Heart left ventricle (tissue), 16 donors: ENCODE measurements around the gene PUS3. TPM values are rescaled to one million over a fixed set of nuclear protein-coding genes. Genes with fewer than 3 reads are reported as not detected.

Experiments
- ATAC-seq, 4 donors: fragments of 200-7000 bp; cut with Tn5 transposase; one replicate each; pipeline ENCODE4 v1.9.1; 2020 to 2022; ENCODE audit warnings: moderate library complexity in 4 of 4, mild to moderate bottlenecking in 3 of 4, moderate number of reproducible peaks in 1 of 4
- DNase-seq, 5 donors: peaks; one replicate each; pipeline ENCODE4 v3.0.0-alpha.2; 2020
- H3K27ac ChIP-seq, 12 donors: fragments of 200-600 bp; sonication (generic) in 4 of 12; one replicate each; pipeline versions ENCODE4 v1.5.0 to v1.8.0; 2016 to 2022; ENCODE audit warnings: mild to moderate bottlenecking in 2 of 12
- H3K27me3 ChIP-seq, 9 donors: fragments of 200-600 bp; sonication (generic) in 2 of 9; one replicate each; pipeline versions ENCODE4 v1.5.1 to v1.8.0; 2016 to 2022; ENCODE audit warnings: mild to moderate bottlenecking in 3 of 9
- H3K36me3 ChIP-seq, 9 donors: fragments of 200-600 bp; sonication (generic) in 2 of 9; one replicate each; pipeline versions ENCODE4 v1.5.0 to v1.8.0; 2018 to 2022; ENCODE audit warnings: mild to moderate bottlenecking in 2 of 9
- H3K4me1 ChIP-seq, 12 donors: fragments of 200-600 bp; sonication (generic) in 4 of 12; one replicate each; pipeline versions ENCODE4 v1.5.0 to v1.8.0; 2016 to 2022; ENCODE audit warnings: mild to moderate bottlenecking in 3 of 12
- H3K4me3 ChIP-seq, 12 donors: fragments of 200-600 bp; sonication (generic) in 4 of 12; one replicate each; pipeline versions ENCODE4 v1.5.0 to v1.8.0; 2017 to 2022; ENCODE audit warnings: mild to moderate bottlenecking in 9 of 12, moderate library complexity in 4 of 12
- H3K9me3 ChIP-seq, 12 donors: fragments of 200-600 bp; sonication (generic) in 4 of 12; one replicate each; pipeline versions ENCODE4 v1.5.0 to v1.8.0; 2016 to 2022; ENCODE audit warnings: mild to moderate bottlenecking in 1 of 12
- POLR2A ChIP-seq, 2 donors: fragments of 450-650 bp; IDR thresholded peaks; one replicate each; pipeline ENCODE4 v1.6.1; 2017; ENCODE audit warnings: antibody characterized with exemption in 2 of 2, mild to moderate bottlenecking in 2 of 2, moderate library complexity in 2 of 2
- WGBS, 4 donors: extraction: QIAGEN DNeasy Blood & Tissue Kit in 2 of 4; methylation state at CpG; one replicate each; pipeline versions ENCODE4 v1.1.5 to v1.1.7; 2013 to 2018; 5-methylcytosine and 5-hydroxymethylcytosine counted together
- intact Hi-C, 10 donors: fragments of 100-400 bp; cut with DNase I; formaldehyde crosslinking; loops; one replicate each; pipeline versions ENCODE4 v1.11.1 to v1.14.2; 2022
- polyA plus RNA-seq, 2 donors: library from polyadenylated mRNA; stranded (reverse); fragments of 200-250 nt; gene quantifications; one replicate each; pipeline ENCODE4 v1.2.3, GENCODE V29; 2013
- total RNA-seq, 9 donors: library from RNA; depleted of rRNA in 2 of 9; stranded (reverse); fragments of >200 nt in 2 of 9; fragmentation: NEBNext Ultra II Directional in 3 of 9; extraction: Animal tissue kit (Norgen Biotek cat#: 25700) in 3 of 9; gene quantifications; one replicate each; pipeline versions ENCODE4 v1.1.0 to v1.2.4, GENCODE V29; 2016 to 2023
- TF ChIP-seq, protein P1 (sequence below), 12 donors: fragments of 200-600 bp; sonication (generic) in 4 of 12; IDR thresholded peaks; one replicate each; pipeline versions ENCODE4 v1.5.0 to v1.8.0; 2018 to 2022; ENCODE audit warnings: antibody characterized with exemption in 12 of 12, mild to moderate bottlenecking in 5 of 12
- donor health status: ischemic (EF 13 %, LVEDD 7.1; RV severe dilation, severe dysfunction).
- donor health status: healthy with polysubstance abuse.
- donor health status: DM: no; HTN: yes; CAD: no.
- donor health status: DM: no; HTN: no; CAD: no.
- donor health status: ischemic (EF 25% LVEDD 6.9; RV normal size, moderate dysfunction).
- donor health status: ischemic (EF 25% LVEDD 5.7; RV mildly dilated, moderate dysfunction).
- donor health status: healthy.
- donor health status: DM: yes; HTN: yes; CAD: no.
- donor health status: ischemic (EF 35%, LVEDD 5.7; RV mildly dilated, moderate dysfunction).
- donor health status: nonischemic (EF 11% LVEDD 7.7; RV severe dilation, severe dysfunction).
- donor health status: DM: yes; HTN: yes; CAD: no.
- donor health status: PGD.
- donor health status: ischemic (EF 29% LVEDD 5.4; RV normal size, mild dysfunction).
- donor health status: nonischemic (EF 23%, LVEDD 6.1; RV moderate dilation, normal function).

Gene PUS3
- total and polyA plus RNA-seq, 11 donors, result 5.4 to 11.0 (median 8.3) TPM

DNA sequence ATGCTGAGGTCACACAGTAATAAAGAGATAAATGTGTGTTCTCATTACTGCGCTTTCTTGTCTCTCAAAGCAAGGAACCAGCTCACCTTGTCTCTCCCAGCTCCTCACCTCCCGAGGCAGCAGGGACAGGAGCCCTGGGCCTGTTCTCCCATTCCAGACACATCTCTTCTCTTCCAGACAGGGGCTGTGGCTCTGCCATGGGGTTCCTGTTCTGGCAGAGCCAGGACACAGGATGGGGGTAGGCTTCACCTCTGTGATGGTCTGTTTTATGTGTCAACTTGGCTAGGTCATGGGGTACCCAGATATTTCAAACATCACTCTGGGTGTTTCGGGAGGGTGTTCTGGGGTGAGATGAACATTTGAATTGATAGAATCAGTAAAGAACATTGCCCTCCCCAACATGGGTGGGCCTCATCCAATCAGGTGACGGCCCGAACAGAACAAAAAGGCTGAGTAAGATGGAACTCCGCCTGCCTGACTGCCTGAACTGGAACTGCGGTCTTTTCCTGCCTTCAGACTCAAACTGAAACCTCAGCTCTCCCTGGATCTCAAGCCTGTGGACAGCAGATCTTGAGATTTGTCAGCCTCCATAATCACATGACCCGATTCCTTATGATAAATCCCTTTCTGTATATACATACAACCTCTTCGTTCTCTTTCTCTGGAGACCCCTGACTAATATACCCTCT is 40.8 kb upstream of the PUS3 start:
- 92 to 98% (median 94%) methylated on average over 9 of the region's 9 CpGs for WGBS, 4 donors
- peaks cover 0 to 27% (median 11%) of the 10 kb centered on the region in 12 donors for H3K4me1 ChIP-seq
- intact Hi-C loops, result loop anchor here in 6 of 10 donors (5.0 to 10.0 kb wide), 3 partner anchors 111 to 248 kb away; partner anchors contain the start of gene CDON (in 1 of the 6)
- no peak overlapping the region for H3K27ac ChIP-seq
- ATAC-seq (no peak), DNase-seq (peak in 1 of 5 donors; percentile 9)
- H3K36me3 ChIP-seq, result no peaks in the 10 kb centered on the region
- no peak for TF ChIP-seq POLR2A (IDR thresholded peaks at IDR 0.05)
- TF ChIP-seq, protein P1, sequence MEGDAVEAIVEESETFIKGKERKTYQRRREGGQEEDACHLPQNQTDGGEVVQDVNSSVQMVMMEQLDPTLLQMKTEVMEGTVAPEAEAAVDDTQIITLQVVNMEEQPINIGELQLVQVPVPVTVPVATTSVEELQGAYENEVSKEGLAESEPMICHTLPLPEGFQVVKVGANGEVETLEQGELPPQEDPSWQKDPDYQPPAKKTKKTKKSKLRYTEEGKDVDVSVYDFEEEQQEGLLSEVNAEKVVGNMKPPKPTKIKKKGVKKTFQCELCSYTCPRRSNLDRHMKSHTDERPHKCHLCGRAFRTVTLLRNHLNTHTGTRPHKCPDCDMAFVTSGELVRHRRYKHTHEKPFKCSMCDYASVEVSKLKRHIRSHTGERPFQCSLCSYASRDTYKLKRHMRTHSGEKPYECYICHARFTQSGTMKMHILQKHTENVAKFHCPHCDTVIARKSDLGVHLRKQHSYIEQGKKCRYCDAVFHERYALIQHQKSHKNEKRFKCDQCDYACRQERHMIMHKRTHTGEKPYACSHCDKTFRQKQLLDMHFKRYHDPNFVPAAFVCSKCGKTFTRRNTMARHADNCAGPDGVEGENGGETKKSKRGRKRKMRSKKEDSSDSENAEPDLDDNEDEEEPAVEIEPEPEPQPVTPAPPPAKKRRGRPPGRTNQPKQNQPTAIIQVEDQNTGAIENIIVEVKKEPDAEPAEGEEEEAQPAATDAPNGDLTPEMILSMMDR (IDR thresholded peaks at IDR 0.05), result no peak
- H3K9me3 ChIP-seq, result no peaks in the 10 kb centered on the region
- H3K4me3 ChIP-seq, result no peak overlapping the region
- H3K27me3 ChIP-seq, result peaks cover 0 to 7% (median 0%) of the 10 kb centered on the region in 9 donors

DNA sequence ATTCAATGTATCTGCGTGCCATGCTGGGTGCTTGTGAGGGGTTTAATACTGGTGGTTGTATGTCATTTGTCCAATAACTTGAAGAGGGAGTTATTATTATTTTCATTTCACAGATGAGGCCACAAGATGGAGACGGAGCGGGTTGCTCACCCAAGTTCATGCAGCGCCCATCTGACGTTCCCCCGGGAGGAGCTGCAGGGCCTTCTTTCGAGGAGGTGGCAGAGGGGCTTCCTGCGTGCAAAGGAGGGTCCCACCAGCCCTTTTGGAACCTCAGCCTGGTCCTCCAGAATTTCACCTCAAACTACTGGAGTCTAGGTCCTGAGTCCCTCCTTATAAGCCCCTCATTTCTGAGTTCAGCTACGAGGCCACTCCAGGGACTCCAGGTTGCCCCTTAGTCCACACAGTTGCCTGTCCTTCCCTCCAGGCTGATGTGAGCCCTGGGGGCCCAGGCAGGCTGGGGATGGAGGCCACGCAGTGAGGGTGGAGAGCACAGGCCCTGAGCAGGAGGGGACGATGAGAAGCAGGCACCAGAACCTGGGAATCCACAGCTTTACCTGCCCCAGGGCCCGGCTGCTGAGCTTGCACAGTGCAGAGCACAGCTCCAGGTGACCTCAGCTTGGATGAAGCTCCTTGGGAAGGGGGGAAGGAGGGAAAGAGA is 39.9 kb upstream of the PUS3 start:
- WGBS, 4 donors, result 90 to 94% (median 93%) methylated on average over 10 to 12 of the region's 12 CpGs
- H3K27ac ChIP-seq, result peak overlapping the region in 3 of 12 donors; percentile 63 to 65 (median 65)
- peak in 1 of 5 donors; percentile 11 for DNase-seq
- no peak overlapping the region for H3K4me3 ChIP-seq
- TF ChIP-seq POLR2A (IDR thresholded peaks at IDR 0.05), result no peak
- TF ChIP-seq, protein P1 (IDR thresholded peaks at IDR 0.05), result no peak
- no peak for ATAC-seq
- peaks cover 0 to 7% (median 0%) of the 10 kb centered on the region in 9 donors for H3K27me3 ChIP-seq
- H3K36me3 ChIP-seq, result no peaks in the 10 kb centered on the region
- no peaks in the 10 kb centered on the region for H3K9me3 ChIP-seq
- intact Hi-C loops, result loop anchor here in 6 of 10 donors (5.0 to 10.0 kb wide), 3 partner anchors 112 to 249 kb away; partner anchors contain the start of gene CDON (in 1 of the 6)
- H3K4me1 ChIP-seq, result peaks cover 0 to 32% (median 11%) of the 10 kb centered on the region in 12 donors

DNA sequence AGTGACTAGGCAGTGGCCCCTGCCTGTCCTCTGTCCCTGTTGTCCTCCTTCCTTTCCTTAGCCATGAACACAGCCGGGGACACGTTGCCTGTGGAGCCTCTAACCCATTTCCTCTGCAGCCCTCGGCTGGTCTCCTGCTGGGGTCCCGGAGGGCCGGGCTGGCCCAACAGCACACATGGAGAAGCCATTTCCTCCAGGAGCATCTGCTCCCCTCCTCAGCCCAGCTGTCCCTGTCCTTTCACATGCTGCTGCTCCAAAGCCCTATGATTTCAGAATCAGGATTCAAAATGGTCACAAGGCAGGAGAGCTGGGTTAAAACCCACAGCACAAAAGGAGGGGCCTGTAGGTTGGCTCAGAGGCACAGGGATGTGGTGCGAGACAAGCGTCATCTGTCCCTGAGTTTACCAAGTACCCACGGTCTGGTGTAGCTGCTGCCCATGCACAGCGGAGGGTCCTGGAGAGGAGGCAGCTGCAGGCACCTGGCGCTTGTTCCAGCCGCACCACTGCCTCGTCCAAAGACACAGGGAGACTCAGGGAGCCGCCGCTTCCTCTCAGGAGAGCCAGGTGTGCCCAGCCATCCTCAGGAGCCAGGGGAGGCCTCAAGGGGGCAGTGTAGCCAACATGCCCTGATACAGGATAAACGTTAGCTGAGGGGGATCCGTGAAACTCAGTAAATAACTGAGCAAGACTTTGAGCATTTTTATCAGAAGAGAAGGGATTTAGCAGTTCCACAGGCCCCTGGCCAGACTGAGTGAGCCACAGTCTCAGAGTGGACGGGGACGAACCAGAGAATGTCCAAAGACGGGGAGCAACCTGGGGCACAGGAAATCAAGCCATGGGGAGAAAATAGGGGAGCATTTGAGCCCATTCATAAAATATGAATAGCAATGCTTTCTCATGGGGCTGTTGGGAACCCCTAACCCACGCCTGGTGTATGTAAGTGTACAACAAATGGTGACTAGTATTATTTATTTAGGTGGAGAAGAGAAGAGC is 38.9 kb upstream of the PUS3 start:
- TF ChIP-seq POLR2A (IDR thresholded peaks at IDR 0.05), result no peak
- TF ChIP-seq, protein P1 (IDR thresholded peaks at IDR 0.05), result peak; percentile 51 to 76 (median 66)
- peaks cover 0 to 7% (median 0%) of the 10 kb centered on the region in 9 donors for H3K27me3 ChIP-seq
- WGBS, 4 donors, result 24 to 25% (median 24%) methylated on average over 17 to 20 of the region's 20 CpGs
- DNase-seq (peak in 4 of 5 donors; percentile 55 to 79 (median 61)), ATAC-seq (peak; percentile 61 to 80 (median 76))
- H3K4me1 ChIP-seq, result peaks cover 0 to 32% (median 11%) of the 10 kb centered on the region in 12 donors
- peak overlapping the region in 10 of 12 donors; percentile 6 to 68 (median 55) for H3K27ac ChIP-seq
- H3K36me3 ChIP-seq, result no peaks in the 10 kb centered on the region
- intact Hi-C loops, result loop anchor here in 6 of 10 donors (5.0 to 10.0 kb wide), 3 partner anchors 113 to 250 kb away; partner anchors contain the start of gene CDON (in 1 of the 6)
- H3K4me3 ChIP-seq, result no peak overlapping the region
- H3K9me3 ChIP-seq, result no peaks in the 10 kb centered on the region
